ENCODE results near the gene CAGE1.

Gene CAGE1

DNA sequence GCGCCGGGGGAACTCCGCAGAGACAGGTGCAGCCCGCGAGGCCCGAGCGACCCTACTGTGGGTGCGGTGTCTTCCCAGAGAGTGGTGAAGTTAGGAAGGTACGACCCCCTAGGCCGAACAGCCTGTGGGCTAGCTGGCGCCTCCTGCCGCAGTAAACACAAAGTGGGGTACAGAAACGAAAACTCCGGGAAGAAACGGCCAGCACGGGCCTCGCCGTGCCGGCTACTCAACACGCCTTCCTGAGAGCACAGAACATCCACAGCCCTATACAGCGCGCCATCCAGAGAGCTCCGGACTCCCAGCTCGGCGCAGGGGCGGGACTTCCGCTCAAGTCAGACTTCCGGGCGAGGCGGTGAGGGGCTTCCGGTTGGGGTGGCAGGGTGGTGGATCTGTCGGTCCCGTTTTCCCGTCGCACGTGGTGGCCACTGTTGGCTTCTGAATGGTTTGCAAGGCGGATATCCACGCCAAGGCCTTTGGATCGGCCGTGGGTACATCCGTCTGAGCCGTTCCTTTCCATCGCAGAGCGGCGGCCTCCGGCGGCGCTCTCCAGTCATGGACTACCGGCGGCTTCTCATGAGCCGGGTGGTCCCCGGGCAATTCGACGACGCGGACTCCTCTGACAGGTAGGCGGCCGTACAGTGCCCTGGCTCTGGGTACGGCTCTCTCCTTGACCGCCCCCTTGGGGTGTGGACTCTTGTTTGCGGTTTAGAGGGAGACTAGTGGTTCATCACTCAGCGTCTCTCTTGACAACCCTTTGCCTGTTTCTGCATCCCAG lies at the start of gene CAGE1, which contains the start of gene RIOK1:
CAGE1 (minus strand) TSS at position 292 of the 775 bp plus-strand sequence. CDS start 2,569 bp downstream, outside the sequence.
RIOK1 (plus strand) TSS at position 358 of the 775 bp plus-strand sequence; CDS start at position 553, 195 bp downstream.
- Histone ChIP-seq H3K4me3 (ENCODE audit: low read length) (peak within 1 kb of the TSS; percentile 83), H3K27me3 (ENCODE audit: control insufficient read depth, insufficient read depth, low read length) (no peaks in the 10 kb centered on the region), H3K9me3 (ENCODE audit: control insufficient read depth, insufficient read depth, low read length) (no peaks in the 10 kb centered on the region), H3K4me1 (ENCODE audit: control insufficient read depth, insufficient read depth, low read length) (no peaks in the 10 kb centered on the region), H3K27ac (ENCODE audit: low read length) (no peak within 1 kb of the TSS), H3K36me3 (ENCODE audit: control insufficient read depth, insufficient read depth, low read length) (peaks cover 4% of the 10 kb centered on the region; the same call in 1 of the 2 replicates)
- peak; percentile 81 for DNase-seq (ENCODE audit: low read depth, low spot score)
- WGBS (ENCODE audit: insufficient coverage, insufficient read length) = no CpG with 5 or more reads among the region's 62 CpGs

DNA sequence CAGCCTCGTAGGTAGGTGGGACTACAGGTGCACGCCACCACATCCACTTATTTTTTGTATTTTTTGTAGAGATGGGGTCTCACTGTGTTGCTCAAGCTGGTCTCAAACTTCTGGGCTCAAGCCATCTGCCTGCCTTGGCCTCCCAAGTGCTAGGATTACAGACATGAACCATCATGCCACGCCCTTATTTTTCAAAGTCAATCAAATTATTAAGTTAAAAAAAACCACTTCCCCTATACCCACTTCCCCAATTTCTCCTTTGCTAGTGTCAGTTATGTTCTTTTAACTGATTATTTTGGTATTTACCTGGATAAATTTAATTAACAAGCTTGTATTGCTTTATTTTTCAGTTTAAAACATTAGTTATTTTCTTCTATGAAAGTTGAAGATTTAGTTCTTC lies 49.7 kb upstream of the CAGE1 start:
- H3K4me3 ChIP-seq (ENCODE audit: low read length) = no peak overlapping the region
- no peaks in the 10 kb centered on the region for H3K4me1 ChIP-seq (ENCODE audit: control insufficient read depth, insufficient read depth, low read length)
- DNase-seq (ENCODE audit: low read depth, low spot score) = no peak
- no peak overlapping the region for H3K27ac ChIP-seq (ENCODE audit: low read length)
- H3K9me3 ChIP-seq (ENCODE audit: control insufficient read depth, insufficient read depth, low read length) = no peaks in the 10 kb centered on the region
- no peaks in the 10 kb centered on the region for H3K27me3 ChIP-seq (ENCODE audit: control insufficient read depth, insufficient read depth, low read length)
- H3K36me3 ChIP-seq (ENCODE audit: control insufficient read depth, insufficient read depth, low read length) = no peaks in the 10 kb centered on the region
- no CpG with 5 or more reads among the region's 3 CpGs for WGBS (ENCODE audit: insufficient coverage, insufficient read length)

DNA sequence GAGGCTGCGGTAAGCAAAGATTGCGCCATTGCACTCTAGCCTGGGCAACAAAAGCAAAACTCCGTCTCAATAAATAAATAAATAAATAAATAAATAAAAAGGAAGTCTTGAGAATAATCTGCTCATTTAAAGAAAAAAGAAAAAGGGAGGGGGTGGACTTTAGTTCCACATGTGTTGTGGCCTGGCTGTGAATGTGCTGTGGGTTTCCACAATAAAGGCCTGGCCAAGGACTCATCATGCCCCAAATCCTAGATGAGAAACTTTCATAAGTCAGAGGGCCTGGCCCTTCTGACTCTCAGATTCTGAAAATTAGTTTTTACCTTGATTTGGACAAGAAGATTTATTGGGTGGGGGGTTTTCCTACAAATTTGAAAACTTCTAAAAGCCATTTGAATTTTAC lies 48.5 kb upstream of the CAGE1 start:
- no peaks in the 10 kb centered on the region for H3K4me1 ChIP-seq (ENCODE audit: control insufficient read depth, insufficient read depth, low read length)
- WGBS (ENCODE audit: insufficient coverage, insufficient read length) = no CpG with 5 or more reads among the region's 3 CpGs
- no peak overlapping the region for H3K4me3 ChIP-seq (ENCODE audit: low read length)
- H3K27ac ChIP-seq (ENCODE audit: low read length) = no peak overlapping the region
- no peak for DNase-seq (ENCODE audit: low read depth, low spot score)
- no peaks in the 10 kb centered on the region for H3K27me3 ChIP-seq (ENCODE audit: control insufficient read depth, insufficient read depth, low read length)
- no peaks in the 10 kb centered on the region for H3K9me3 ChIP-seq (ENCODE audit: control insufficient read depth, insufficient read depth, low read length)
- no peaks in the 10 kb centered on the region for H3K36me3 ChIP-seq (ENCODE audit: control insufficient read depth, insufficient read depth, low read length)

DNA sequence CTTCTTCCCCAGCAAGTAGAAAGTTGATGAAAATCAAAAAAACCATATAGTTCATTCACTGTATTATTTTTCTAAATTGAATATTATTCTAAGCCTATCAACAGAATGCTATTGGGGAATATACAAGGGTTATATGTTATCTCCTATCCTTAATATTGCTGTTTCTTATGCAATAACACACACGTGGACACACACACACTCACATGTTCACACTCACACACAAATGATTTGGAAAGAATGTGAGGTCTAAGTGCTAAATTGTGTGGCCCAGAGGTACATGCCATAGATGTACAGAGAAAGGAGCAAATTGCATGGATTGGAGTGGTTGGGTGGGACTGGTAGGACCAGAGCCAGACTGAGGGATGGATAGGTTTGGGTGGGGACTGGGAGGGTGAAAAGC lies 45.1 kb upstream of the CAGE1 start:
- no peaks in the 10 kb centered on the region for H3K36me3 ChIP-seq (ENCODE audit: control insufficient read depth, insufficient read depth, low read length)
- H3K27me3 ChIP-seq (ENCODE audit: control insufficient read depth, insufficient read depth, low read length) = no peaks in the 10 kb centered on the region
- no peak for DNase-seq (ENCODE audit: low read depth, low spot score)
- WGBS (ENCODE audit: insufficient coverage, insufficient read length) = no CpG with 5 or more reads among the region's 1 CpG
- no peaks in the 10 kb centered on the region for H3K9me3 ChIP-seq (ENCODE audit: control insufficient read depth, insufficient read depth, low read length)
- peaks cover 2% of the 10 kb centered on the region; the same call in 1 of the 2 replicates for H3K4me1 ChIP-seq (ENCODE audit: control insufficient read depth, insufficient read depth, low read length)
- no peak overlapping the region for H3K27ac ChIP-seq (ENCODE audit: low read length)
- no peak overlapping the region for H3K4me3 ChIP-seq (ENCODE audit: low read length)

DNA sequence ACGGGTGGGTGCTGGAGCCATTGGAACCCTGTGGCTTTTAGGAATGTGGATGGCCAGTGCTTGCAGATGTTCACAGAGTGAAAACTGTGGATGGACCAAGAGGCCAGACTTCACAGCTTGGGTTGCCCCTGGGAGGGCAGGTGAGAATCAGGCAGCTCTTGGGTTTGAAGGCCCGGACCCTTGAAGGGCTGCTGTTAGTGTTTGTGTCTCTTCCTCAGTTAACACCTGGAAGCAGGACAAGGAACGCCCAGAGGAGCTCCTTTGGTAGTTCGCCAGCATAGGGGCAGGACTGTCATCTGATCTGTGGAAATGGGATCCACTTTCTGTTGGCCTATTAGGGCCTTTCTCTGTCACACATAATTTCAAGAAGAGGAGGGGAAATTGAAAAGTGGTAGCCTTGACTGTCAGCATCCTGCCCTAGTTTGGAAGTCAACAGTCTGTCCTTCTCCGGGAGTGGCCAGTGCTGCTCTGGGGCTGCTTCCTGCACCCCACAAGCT lies 43.6 kb upstream of the CAGE1 start:
- Histone ChIP-seq H3K9me3 (ENCODE audit: control insufficient read depth, insufficient read depth, low read length) (no peaks in the 10 kb centered on the region), H3K27me3 (ENCODE audit: control insufficient read depth, insufficient read depth, low read length) (no peaks in the 10 kb centered on the region), H3K4me3 (ENCODE audit: low read length) (no peak overlapping the region), H3K36me3 (ENCODE audit: control insufficient read depth, insufficient read depth, low read length) (no peaks in the 10 kb centered on the region), H3K27ac (ENCODE audit: low read length) (no peak overlapping the region), H3K4me1 (ENCODE audit: control insufficient read depth, insufficient read depth, low read length) (peaks cover 2% of the 10 kb centered on the region; the same call in 1 of the 2 replicates)
- DNase-seq (ENCODE audit: low read depth, low spot score) = no peak
- no CpG with 5 or more reads among the region's 5 CpGs for WGBS (ENCODE audit: insufficient coverage, insufficient read length)

DNA sequence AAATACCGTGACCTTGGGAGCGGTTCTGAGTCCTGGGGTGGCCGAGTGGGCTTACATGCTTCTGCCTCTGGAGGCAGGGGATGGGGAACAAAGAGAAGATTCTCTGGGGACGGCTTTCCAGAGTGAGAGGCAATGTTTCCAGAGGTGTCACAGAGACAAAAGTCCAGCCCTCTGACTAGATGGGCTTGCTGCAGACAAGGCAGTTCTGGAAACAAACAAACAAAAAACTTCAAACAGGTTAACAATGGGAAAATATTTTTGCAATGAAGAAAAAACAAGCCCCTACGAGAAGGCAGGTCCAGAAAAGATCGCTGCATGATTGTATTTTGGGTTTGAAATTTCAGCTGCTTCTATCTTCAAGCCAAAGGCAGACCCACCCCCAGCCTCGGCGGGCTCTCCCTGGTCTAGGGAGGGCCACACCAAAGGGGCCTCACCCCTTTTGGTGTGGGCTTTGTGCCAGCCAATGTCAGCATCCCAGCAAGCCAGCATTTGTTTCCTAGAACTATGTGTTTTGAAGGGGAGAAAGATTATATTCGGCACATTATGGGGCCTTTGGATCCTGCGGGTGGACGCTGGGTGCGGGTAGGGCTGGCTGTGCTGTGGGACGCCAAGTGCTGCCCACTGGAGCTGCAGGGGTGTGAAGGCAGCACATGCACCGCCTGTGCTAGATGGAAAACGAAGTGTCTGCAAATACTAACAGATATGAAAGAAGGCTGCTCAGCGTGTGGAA lies 43.0 kb upstream of the CAGE1 start:
- Histone ChIP-seq H3K27ac (ENCODE audit: low read length) (no peak overlapping the region), H3K27me3 (ENCODE audit: control insufficient read depth, insufficient read depth, low read length) (no peaks in the 10 kb centered on the region), H3K9me3 (ENCODE audit: control insufficient read depth, insufficient read depth, low read length) (no peaks in the 10 kb centered on the region), H3K4me1 (ENCODE audit: control insufficient read depth, insufficient read depth, low read length) (peaks cover 2% of the 10 kb centered on the region; the same call in 1 of the 2 replicates), H3K4me3 (ENCODE audit: low read length) (no peak overlapping the region), H3K36me3 (ENCODE audit: control insufficient read depth, insufficient read depth, low read length) (no peaks in the 10 kb centered on the region)
- DNase-seq (ENCODE audit: low read depth, low spot score) = no peak
- WGBS (ENCODE audit: insufficient coverage, insufficient read length) = no CpG with 5 or more reads among the region's 16 CpGs

DNA sequence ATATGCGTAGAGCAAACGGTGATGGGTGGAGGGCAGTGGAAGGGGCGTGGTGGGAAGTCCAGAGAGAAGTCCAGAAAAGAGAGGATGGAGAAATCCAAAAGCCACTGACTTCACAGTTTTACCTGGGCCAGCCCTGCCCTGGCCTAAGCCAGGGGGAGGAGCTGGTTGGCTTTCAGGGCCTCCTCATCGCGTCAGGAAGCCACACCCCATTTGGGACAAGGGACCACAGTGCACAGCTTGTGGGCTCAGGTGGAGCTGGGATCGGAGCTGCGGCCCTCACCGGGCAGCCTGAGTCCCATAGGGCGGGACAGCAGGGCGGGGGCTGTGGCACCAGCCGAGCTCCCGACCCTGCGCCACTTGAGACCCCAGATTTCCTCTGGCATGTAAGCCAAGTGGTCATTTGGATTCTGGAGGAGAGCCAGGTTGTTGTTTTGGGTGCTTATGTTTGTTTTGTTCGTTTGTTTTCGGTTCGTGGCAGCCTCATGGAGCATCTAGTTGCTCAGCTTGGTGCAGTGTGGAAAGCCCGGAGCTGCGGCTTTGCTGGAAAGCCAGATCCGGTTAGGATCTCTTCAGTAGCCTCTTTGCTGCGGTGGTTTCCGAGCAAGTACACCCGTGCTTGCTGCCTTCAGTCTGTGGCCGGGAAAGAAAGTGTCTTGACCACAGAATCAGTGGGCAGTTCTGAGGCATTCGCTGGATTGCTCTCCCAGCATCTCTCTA lies 42.3 kb upstream of the CAGE1 start:
- DNase-seq (ENCODE audit: low read depth, low spot score) = no peak
- Histone ChIP-seq H3K4me3 (ENCODE audit: low read length) (no peak overlapping the region), H3K27ac (ENCODE audit: low read length) (no peak overlapping the region), H3K4me1 (ENCODE audit: control insufficient read depth, insufficient read depth, low read length) (peaks cover 2% of the 10 kb centered on the region; the same call in 1 of the 2 replicates), H3K9me3 (ENCODE audit: control insufficient read depth, insufficient read depth, low read length) (no peaks in the 10 kb centered on the region), H3K36me3 (ENCODE audit: control insufficient read depth, insufficient read depth, low read length) (no peaks in the 10 kb centered on the region), H3K27me3 (ENCODE audit: control insufficient read depth, insufficient read depth, low read length) (no peaks in the 10 kb centered on the region)
- WGBS (ENCODE audit: insufficient coverage, insufficient read length) = no CpG with 5 or more reads among the region's 24 CpGs

DNA sequence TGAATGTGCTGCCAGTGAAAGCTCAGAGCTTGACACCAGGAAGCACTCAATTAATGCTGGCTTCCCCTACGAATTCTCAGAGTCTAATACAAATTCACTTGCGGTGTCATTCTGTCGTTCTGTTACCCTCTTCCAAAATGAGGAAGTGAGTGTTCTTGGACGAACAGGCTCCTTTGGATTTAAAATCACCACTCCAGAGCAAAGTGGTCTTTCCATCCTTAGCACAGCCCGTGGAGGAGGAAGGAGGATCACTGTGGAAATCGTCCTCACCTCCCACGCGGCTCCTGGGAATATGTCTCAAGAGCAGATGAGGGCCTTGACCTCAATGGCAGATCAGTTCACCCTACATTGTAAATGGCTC lies 41.8 kb upstream of the CAGE1 start:
- DNase-seq (ENCODE audit: low read depth, low spot score) = no peak
- Histone ChIP-seq H3K9me3 (ENCODE audit: control insufficient read depth, insufficient read depth, low read length) (no peaks in the 10 kb centered on the region), H3K27me3 (ENCODE audit: control insufficient read depth, insufficient read depth, low read length) (no peaks in the 10 kb centered on the region), H3K36me3 (ENCODE audit: control insufficient read depth, insufficient read depth, low read length) (no peaks in the 10 kb centered on the region), H3K27ac (ENCODE audit: low read length) (no peak overlapping the region), H3K4me3 (ENCODE audit: low read length) (no peak overlapping the region), H3K4me1 (ENCODE audit: control insufficient read depth, insufficient read depth, low read length) (peaks cover 2% of the 10 kb centered on the region; the same call in 1 of the 2 replicates)
- whole genome bisulfite sequencing (ENCODE audit: insufficient coverage, insufficient read length) = no CpG with 5 or more reads among the region's 8 CpGs

DNA sequence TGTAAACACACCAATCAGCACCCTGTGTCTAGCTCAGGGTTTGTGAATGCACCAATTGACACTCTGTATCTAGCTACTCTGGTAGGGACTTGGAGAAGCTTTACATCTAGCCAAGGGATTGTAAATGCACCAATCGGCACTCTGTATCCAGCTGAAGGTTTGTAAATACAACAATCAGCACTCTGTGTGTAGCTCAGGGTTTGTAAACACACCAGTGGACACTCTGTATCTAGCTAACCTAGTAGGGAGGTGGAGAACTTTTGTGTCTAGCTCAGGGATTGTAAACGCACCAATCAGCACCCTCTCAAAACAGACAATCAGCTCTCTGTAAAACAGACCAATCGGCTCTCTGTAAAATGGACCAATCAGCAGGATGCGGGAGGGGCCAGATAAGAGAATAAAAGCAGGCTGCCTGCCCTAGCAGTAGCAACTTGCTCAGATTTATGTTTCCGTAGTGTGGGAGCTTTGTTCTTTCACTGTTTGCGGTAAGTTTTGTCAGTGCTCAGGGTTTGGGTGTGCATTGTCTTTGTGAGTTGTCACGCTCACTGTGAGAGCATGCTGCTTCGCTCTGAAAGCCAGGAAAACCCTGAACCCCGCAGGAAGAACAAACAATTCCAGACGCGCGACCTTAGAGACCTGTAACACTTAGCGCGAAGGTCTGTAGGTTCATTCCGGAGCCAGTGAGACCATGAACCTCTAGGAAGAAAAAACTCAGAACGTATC lies 37.1 kb upstream of the CAGE1 start:
- WGBS (ENCODE audit: insufficient coverage, insufficient read length) = no CpG with 5 or more reads among the region's 16 CpGs
- no peak overlapping the region for H3K4me3 ChIP-seq (ENCODE audit: low read length)
- no peaks in the 10 kb centered on the region for H3K36me3 ChIP-seq (ENCODE audit: control insufficient read depth, insufficient read depth, low read length)
- no peaks in the 10 kb centered on the region for H3K27me3 ChIP-seq (ENCODE audit: control insufficient read depth, insufficient read depth, low read length)
- peaks cover 2% of the 10 kb centered on the region; the same call in 1 of the 2 replicates for H3K4me1 ChIP-seq (ENCODE audit: control insufficient read depth, insufficient read depth, low read length)
- H3K27ac ChIP-seq (ENCODE audit: low read length) = no peak overlapping the region
- no peaks in the 10 kb centered on the region for H3K9me3 ChIP-seq (ENCODE audit: control insufficient read depth, insufficient read depth, low read length)
- DNase-seq (ENCODE audit: low read depth, low spot score) = no peak
